ENCODE data around the gene RFTN1. TPM values are rescaled to one million over a fixed set of nuclear protein-coding genes. Genes with fewer than 3 reads are reported as not detected.

Gene RFTN1
- total and polyA plus RNA-seq, 2 donors (not counting 1 experiment from before 2014, with no cell fraction given): 35.1 to 35.5 TPM

- H2AFZ ChIP-seq (ENCODE audit: low read length): no peak overlapping the region
- TF ChIP-seq EZH2 (IDR thresholded peaks at IDR 0.05; ENCODE audit: low read length, missing control alignments): no peak
- TF ChIP-seq, protein P1, sequence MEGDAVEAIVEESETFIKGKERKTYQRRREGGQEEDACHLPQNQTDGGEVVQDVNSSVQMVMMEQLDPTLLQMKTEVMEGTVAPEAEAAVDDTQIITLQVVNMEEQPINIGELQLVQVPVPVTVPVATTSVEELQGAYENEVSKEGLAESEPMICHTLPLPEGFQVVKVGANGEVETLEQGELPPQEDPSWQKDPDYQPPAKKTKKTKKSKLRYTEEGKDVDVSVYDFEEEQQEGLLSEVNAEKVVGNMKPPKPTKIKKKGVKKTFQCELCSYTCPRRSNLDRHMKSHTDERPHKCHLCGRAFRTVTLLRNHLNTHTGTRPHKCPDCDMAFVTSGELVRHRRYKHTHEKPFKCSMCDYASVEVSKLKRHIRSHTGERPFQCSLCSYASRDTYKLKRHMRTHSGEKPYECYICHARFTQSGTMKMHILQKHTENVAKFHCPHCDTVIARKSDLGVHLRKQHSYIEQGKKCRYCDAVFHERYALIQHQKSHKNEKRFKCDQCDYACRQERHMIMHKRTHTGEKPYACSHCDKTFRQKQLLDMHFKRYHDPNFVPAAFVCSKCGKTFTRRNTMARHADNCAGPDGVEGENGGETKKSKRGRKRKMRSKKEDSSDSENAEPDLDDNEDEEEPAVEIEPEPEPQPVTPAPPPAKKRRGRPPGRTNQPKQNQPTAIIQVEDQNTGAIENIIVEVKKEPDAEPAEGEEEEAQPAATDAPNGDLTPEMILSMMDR (conservative IDR thresholded peaks at IDR 0.05 in 1 of 2, IDR thresholded peaks at IDR 0.05 in 1 of 2; ENCODE audit: low read depth in 1 of 2, low read length in 2 of 2): no peak
Measured at GRCh38 chr3:16329036-16329825, 184.3 kb downstream of the RFTN1 start.

GRCh38 chr3:16328124-16328523 is 185.4 kb downstream of the RFTN1 start:
- Histone ChIP-seq H4K20me1 (ENCODE audit: control insufficient read depth, extremely low read depth, insufficient read depth, low read length) (no peaks in the 10 kb centered on the region), H3K4me2 (ENCODE audit: extremely low read depth, insufficient read depth, low read length) (no peak overlapping the region), H3K36me3 (ENCODE audit: control insufficient read depth, insufficient read depth, low read length) (no peaks in the 10 kb centered on the region), H3K27ac (ENCODE audit: insufficient read depth, low read length) (no peak overlapping the region), H3K79me2 (ENCODE audit: control insufficient read depth, insufficient read depth, low read length) (no peaks in the 10 kb centered on the region), H3K9ac (ENCODE audit: insufficient read depth, low read length) (no peak overlapping the region), H2AFZ (ENCODE audit: low read length) (no peak overlapping the region), H3K4me3 (replicated peaks in 1 of 4; ENCODE audit: control extremely low read depth in 1 of 4, insufficient read depth in 1 of 4, low read depth in 3 of 4, low read length in 4 of 4) (no peak overlapping the region), H3K27me3 (ENCODE audit: control insufficient read depth, insufficient read depth, low read length) (no peaks in the 10 kb centered on the region), H3K4me1 (ENCODE audit: control insufficient read depth, extremely low read depth, insufficient read depth, low read length) (no peaks in the 10 kb centered on the region), H3K9me3 (ENCODE audit: control insufficient read depth, insufficient read depth, low read depth, low read length) (no peaks in the 10 kb centered on the region)
- DNase-seq (ENCODE audit: low read depth in 2 of 2): no peak
- TF ChIP-seq, protein P1 (conservative IDR thresholded peaks at IDR 0.05 in 1 of 2, IDR thresholded peaks at IDR 0.05 in 1 of 2; ENCODE audit: low read depth in 1 of 2, low read length in 2 of 2): no peak
- TF ChIP-seq EZH2 (IDR thresholded peaks at IDR 0.05; ENCODE audit: low read length, missing control alignments): no peak

More at GRCh38 chr3:16329036-16329825, 184.3 kb downstream of the RFTN1 start:
- H3K79me2 ChIP-seq (ENCODE audit: control insufficient read depth, insufficient read depth, low read length): no peaks in the 10 kb centered on the region
- no peaks in the 10 kb centered on the region for H4K20me1 ChIP-seq (ENCODE audit: control insufficient read depth, extremely low read depth, insufficient read depth, low read length)
- no peaks in the 10 kb centered on the region for H3K9me3 ChIP-seq (ENCODE audit: control insufficient read depth, insufficient read depth, low read depth, low read length)
- H3K9ac ChIP-seq (ENCODE audit: insufficient read depth, low read length): no peak overlapping the region
- H3K27ac ChIP-seq (ENCODE audit: insufficient read depth, low read length): no peak overlapping the region
- H3K4me2 ChIP-seq (ENCODE audit: extremely low read depth, insufficient read depth, low read length): no peak overlapping the region
- no peaks in the 10 kb centered on the region for H3K27me3 ChIP-seq (ENCODE audit: control insufficient read depth, insufficient read depth, low read length)
- no peaks in the 10 kb centered on the region for H3K36me3 ChIP-seq (ENCODE audit: control insufficient read depth, insufficient read depth, low read length)
- no peak overlapping the region for H3K4me3 ChIP-seq (replicated peaks in 1 of 4; ENCODE audit: control extremely low read depth in 1 of 4, insufficient read depth in 1 of 4, low read depth in 3 of 4, low read length in 4 of 4)
- no peaks in the 10 kb centered on the region for H3K4me1 ChIP-seq (ENCODE audit: control insufficient read depth, extremely low read depth, insufficient read depth, low read length)
- peak in 1 of 2 donors; percentile 22 for DNase-seq (ENCODE audit: low read depth in 2 of 2)

DNA sequence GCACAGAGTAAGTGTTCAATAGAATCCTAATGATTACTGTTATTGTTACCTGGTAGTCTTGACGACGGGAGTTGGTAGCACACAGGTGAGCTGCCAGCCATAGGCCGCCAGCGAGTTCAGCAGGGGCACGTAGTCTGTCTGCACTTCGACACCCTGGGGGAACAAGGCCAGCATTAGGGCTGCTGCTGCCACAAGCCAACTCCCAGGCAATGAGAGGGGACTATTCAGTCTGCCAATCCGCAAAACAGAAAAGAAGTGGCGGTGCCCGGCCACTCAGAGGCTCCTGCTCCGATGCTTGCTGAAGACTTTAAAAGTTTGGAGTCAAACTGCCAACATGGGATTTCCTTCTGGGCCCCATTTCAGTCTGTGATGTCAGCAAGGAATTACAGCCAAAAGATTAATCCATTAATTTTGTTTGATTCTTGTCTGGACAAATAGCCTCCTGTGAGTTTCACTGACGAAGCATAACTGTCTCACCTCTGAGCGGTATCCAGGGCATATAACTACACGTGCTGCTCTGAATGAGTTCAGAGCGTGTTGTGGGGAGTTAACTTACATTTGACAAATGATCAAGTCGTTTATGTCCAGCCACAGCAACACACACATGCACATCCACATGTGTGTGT is 186.7 kb downstream of the RFTN1 start:
- no peaks in the 10 kb centered on the region for H4K20me1 ChIP-seq (ENCODE audit: control insufficient read depth, extremely low read depth, insufficient read depth, low read length)
- H3K9me3 ChIP-seq (ENCODE audit: control insufficient read depth, insufficient read depth, low read depth, low read length): no peaks in the 10 kb centered on the region
- no peaks in the 10 kb centered on the region for H3K79me2 ChIP-seq (ENCODE audit: control insufficient read depth, insufficient read depth, low read length)
- H3K36me3 ChIP-seq (ENCODE audit: control insufficient read depth, insufficient read depth, low read length): peaks cover 1% of the 10 kb centered on the region
- H3K4me2 ChIP-seq (ENCODE audit: extremely low read depth, insufficient read depth, low read length): no peak overlapping the region
- H3K27me3 ChIP-seq (ENCODE audit: control insufficient read depth, insufficient read depth, low read length): no peaks in the 10 kb centered on the region
- TF ChIP-seq EZH2 (IDR thresholded peaks at IDR 0.05; ENCODE audit: low read length, missing control alignments): no peak
- TF ChIP-seq, protein P1 (conservative IDR thresholded peaks at IDR 0.05 in 1 of 2, IDR thresholded peaks at IDR 0.05 in 1 of 2; ENCODE audit: low read depth in 1 of 2, low read length in 2 of 2): no peak
- H3K4me1 ChIP-seq (ENCODE audit: control insufficient read depth, extremely low read depth, insufficient read depth, low read length): no peaks in the 10 kb centered on the region
- no peak for DNase-seq (ENCODE audit: low read depth in 2 of 2)
- H3K4me3 ChIP-seq (replicated peaks in 1 of 4; ENCODE audit: control extremely low read depth in 1 of 4, insufficient read depth in 1 of 4, low read depth in 3 of 4, low read length in 4 of 4): no peak overlapping the region
- H3K27ac ChIP-seq (ENCODE audit: insufficient read depth, low read length): no peak overlapping the region
- no peak overlapping the region for H2AFZ ChIP-seq (ENCODE audit: low read length)
- H3K9ac ChIP-seq (ENCODE audit: insufficient read depth, low read length): no peak overlapping the region
